ENCODE data around the gene RBM17.
A peak's percentile ranks its signal among the peaks of the same experiment; 100 is the strongest.

The RBM17 gene

GRCh38 chr10:6050801-6051445 is 37.9 kb upstream of the RBM17 start:
- no peak overlapping the region for H3K27ac ChIP-seq
- ChIA-PET POLR2A (ENCODE audit: low non-redundant PET) (interaction anchor here (0.6 kb wide), 1 partner anchor 99 kb away, joined by 3 read pairs; no protein-coding TSS in a partner anchor), CTCF (interaction anchor here (0.6 kb wide), 1 partner anchor 103 kb away, joined by 5 read pairs; no protein-coding TSS in a partner anchor)
- peak; percentile 30 for DNase-seq (ENCODE audit: low spot score)
- TF ChIP-seq CTCF (conservative IDR thresholded peaks at IDR 0.05; ENCODE audit: low read depth), result peak; percentile 43

- no peak overlapping the region for H3K27ac ChIP-seq
- CTCF ChIA-PET, result interaction anchor here (0.6 kb wide), 1 partner anchor 76 kb away, joined by 3 read pairs; no protein-coding TSS in a partner anchor
- POLR2A ChIA-PET (ENCODE audit: low non-redundant PET), result no interaction called here
- peak; percentile 29 for DNase-seq (ENCODE audit: low spot score)
- TF ChIP-seq CTCF (conservative IDR thresholded peaks at IDR 0.05; ENCODE audit: low read depth), result no peak
These were observed 36.3 kb upstream of the RBM17 start for GRCh38 chr10:6052247-6053221.

- no peak for TF ChIP-seq CTCF (conservative IDR thresholded peaks at IDR 0.05; ENCODE audit: low read depth)
- H3K27ac ChIP-seq, result no peak overlapping the region
- ChIA-PET POLR2A (ENCODE audit: low non-redundant PET) (no interaction called here), CTCF (interaction anchor here (0.6 kb wide), 1 partner anchor 16 kb away, joined by 3 read pairs; no protein-coding TSS in a partner anchor)
- DNase-seq (ENCODE audit: low spot score), result no peak
These were observed 35.5 kb upstream of the RBM17 start for GRCh38 chr10:6053303-6053702.

GRCh38 chr10:6053816-6054631 is 34.8 kb upstream of the RBM17 start:
- no peak for TF ChIP-seq CTCF (conservative IDR thresholded peaks at IDR 0.05; ENCODE audit: low read depth)
- ChIA-PET POLR2A (ENCODE audit: low non-redundant PET) (no interaction called here), CTCF (interaction anchor here (0.6 to 0.7 kb wide), 2 partner anchors 10 to 16 kb away, joined by 3 read pairs; no protein-coding TSS in a partner anchor)
- H3K27ac ChIP-seq, result no peak overlapping the region
- no peak for DNase-seq (ENCODE audit: low spot score)

- CTCF ChIA-PET, result no interaction called here
These were observed 34.0 kb upstream of the RBM17 start for GRCh38 chr10:6054884-6055283.

More at GRCh38 chr10:6054884-6055283, 34.0 kb upstream of the RBM17 start:
- TF ChIP-seq CTCF (conservative IDR thresholded peaks at IDR 0.05; ENCODE audit: low read depth), result no peak
- POLR2A ChIA-PET (ENCODE audit: low non-redundant PET), result no interaction called here
- H3K27ac ChIP-seq, result no peak overlapping the region
- no peak for DNase-seq (ENCODE audit: low spot score)

Data from RWPE1 (cell line).